DND-41 (cell line): ENCODE measurements around the gene ZNF506.
A peak's percentile ranks its signal among the peaks of the same experiment; 100 is the strongest.
"Not testable (repeated sequence)": the region's sequence is repeated elsewhere in the genome, so short reads cannot be mapped to it uniquely, and the experiment has no call there.

Source experiments
- ATAC-seq: fragments of 200-7000 bp; cut with Tn5 transposase; 3 replicates; pipeline ENCODE4 v1.9.1; 2021; ENCODE audit warnings: low read depth; ENCODE audit not compliant: insufficient read depth
- DNase-seq: peaks from one replicate; pipeline ENCODE4 v3.0.0-alpha.2; 2020
- H2AFZ ChIP-seq: 2 replicates; pipeline ENCODE4 v1.6.0; 2012; ENCODE audit warnings: low read depth, low read length
- H3K27ac ChIP-seq: 2 replicates; pipeline ENCODE4 v1.5.1; 2012; ENCODE audit warnings: low read length, inconsistent platforms
- H3K27me3 ChIP-seq: fragments of 200-600 bp; sonication (generic); 2 replicates; pipeline ENCODE4 v1.6.0; 2012; ENCODE audit warnings: low read length, mild to moderate bottlenecking, inconsistent platforms; ENCODE audit not compliant: insufficient read depth, poor library complexity
- H3K36me3 ChIP-seq: 2 replicates; pipeline ENCODE4 v1.5.1; 2012; ENCODE audit warnings: low read length, inconsistent platforms; ENCODE audit not compliant: insufficient read depth
- H3K4me1 ChIP-seq: 2 replicates; pipeline ENCODE4 v1.5.1; 2012; ENCODE audit warnings: mild to moderate bottlenecking, low read length; ENCODE audit not compliant: insufficient read depth
- H3K4me2 ChIP-seq: 2 replicates; pipeline ENCODE4 v1.6.0; 2012; ENCODE audit warnings: mild to moderate bottlenecking, moderate library complexity, low read length, inconsistent platforms; ENCODE audit not compliant: insufficient read depth
- H3K4me3 ChIP-seq, 2 experiments: fragments of 200-600 bp in 1 of 2; shearing (Covaris generic) in 1 of 2; 2 replicates each; pipeline ENCODE4 v1.5.1; 2012 to 2016; ENCODE audit warnings: inconsistent platforms in 2 of 2, low read length in 2 of 2, mild to moderate bottlenecking in 2 of 2, low read depth in 1 of 2, moderate library complexity in 1 of 2
- H3K79me2 ChIP-seq: 2 replicates; pipeline ENCODE4 v1.6.0; 2012; ENCODE audit warnings: low read length, inconsistent platforms; ENCODE audit not compliant: insufficient read depth
- H3K9ac ChIP-seq: 2 replicates; pipeline ENCODE4 v1.6.0; 2012; ENCODE audit warnings: low read depth, mild to moderate bottlenecking, inconsistent platforms, low read length, moderate library complexity
- H3K9me3 ChIP-seq: 2 replicates; pipeline ENCODE4 v1.5.1; 2012; ENCODE audit warnings: low read length, moderate library complexity, mild to moderate bottlenecking, inconsistent platforms; ENCODE audit not compliant: insufficient read depth, severe bottlenecking
- H4K20me1 ChIP-seq: 2 replicates; pipeline ENCODE4 v1.6.0; 2012; ENCODE audit warnings: low read length; ENCODE audit not compliant: insufficient read depth
- EZH2 ChIP-seq: IDR thresholded peaks from 3 replicates; pipeline ENCODE4 v1.6.1; 2012; ENCODE audit warnings: borderline replicate concordance, low read depth, mild to moderate bottlenecking, moderate library complexity, low read length, inconsistent platforms; ENCODE audit not compliant: severe bottlenecking
- TF ChIP-seq, protein P1 (sequence below): IDR thresholded peaks from 2 replicates; pipeline ENCODE4 v1.5.1; 2012; ENCODE audit warnings: borderline replicate concordance, low read length, moderate library complexity, mild to moderate bottlenecking; ENCODE audit not compliant: poor library complexity, severe bottlenecking; ENCODE audit errors: extremely low read depth

ZNF506 gene

DNA sequence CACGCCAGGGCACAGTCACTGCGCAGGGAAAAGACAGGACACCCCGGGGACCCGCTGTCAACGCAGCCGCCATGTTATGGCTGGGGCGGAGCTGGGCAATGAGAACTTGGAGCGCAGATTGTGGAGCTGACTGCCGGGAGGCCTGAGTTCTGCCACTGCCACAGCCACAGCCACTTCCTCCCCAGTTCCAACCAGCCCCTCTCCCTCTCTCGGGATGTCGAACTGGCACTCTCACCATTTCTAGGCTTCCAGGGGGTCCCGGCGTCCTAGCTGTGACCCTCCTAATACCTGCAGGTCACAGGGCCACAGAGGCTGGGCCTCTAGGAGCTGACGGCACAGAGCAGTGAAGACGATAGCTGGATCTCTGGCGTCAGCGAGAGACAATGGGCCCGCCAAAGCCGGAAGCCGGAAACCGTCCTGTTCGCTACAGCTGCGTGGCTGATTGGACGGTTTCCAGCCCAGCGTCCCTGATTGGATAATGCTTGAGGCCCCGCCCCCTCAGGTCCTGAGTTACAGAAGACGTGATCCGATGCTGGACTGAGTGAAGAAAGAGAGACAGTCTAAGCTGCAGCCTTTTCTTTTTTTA is at the start of gene ZNF506:
Gene ZNF506, minus strand, starts transcription at position 385 of the 586 bp plus-strand sequence. Its CDS starts 147 bp downstream, at position 238.
- Histone ChIP-seq H4K20me1 (peaks cover 10% of the 10 kb centered on the region; the same call in 1 of the 2 replicates), H3K27me3 (no peaks in the 10 kb centered on the region), H3K4me2 (peak within 1 kb of the TSS; percentile 78), H3K79me2 (peaks cover 50% of the 10 kb centered on the region), H3K36me3 (peaks cover 11% of the 10 kb centered on the region), H3K4me3 (peak within 1 kb of the TSS; percentile 66 to 84), H3K27ac (peak within 1 kb of the TSS; percentile 98), H3K4me1 (peaks cover 51% of the 10 kb centered on the region), H3K9ac (peak within 1 kb of the TSS; percentile 83), H3K9me3 (peaks cover 7% of the 10 kb centered on the region), H2AFZ (peak within 1 kb of the TSS; percentile 87)
- ATAC-seq (peak; percentile 85), DNase-seq (peak; percentile 98)
- no peak for TF ChIP-seq EZH2
- TF ChIP-seq, protein P1, sequence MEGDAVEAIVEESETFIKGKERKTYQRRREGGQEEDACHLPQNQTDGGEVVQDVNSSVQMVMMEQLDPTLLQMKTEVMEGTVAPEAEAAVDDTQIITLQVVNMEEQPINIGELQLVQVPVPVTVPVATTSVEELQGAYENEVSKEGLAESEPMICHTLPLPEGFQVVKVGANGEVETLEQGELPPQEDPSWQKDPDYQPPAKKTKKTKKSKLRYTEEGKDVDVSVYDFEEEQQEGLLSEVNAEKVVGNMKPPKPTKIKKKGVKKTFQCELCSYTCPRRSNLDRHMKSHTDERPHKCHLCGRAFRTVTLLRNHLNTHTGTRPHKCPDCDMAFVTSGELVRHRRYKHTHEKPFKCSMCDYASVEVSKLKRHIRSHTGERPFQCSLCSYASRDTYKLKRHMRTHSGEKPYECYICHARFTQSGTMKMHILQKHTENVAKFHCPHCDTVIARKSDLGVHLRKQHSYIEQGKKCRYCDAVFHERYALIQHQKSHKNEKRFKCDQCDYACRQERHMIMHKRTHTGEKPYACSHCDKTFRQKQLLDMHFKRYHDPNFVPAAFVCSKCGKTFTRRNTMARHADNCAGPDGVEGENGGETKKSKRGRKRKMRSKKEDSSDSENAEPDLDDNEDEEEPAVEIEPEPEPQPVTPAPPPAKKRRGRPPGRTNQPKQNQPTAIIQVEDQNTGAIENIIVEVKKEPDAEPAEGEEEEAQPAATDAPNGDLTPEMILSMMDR = no peak

DNA sequence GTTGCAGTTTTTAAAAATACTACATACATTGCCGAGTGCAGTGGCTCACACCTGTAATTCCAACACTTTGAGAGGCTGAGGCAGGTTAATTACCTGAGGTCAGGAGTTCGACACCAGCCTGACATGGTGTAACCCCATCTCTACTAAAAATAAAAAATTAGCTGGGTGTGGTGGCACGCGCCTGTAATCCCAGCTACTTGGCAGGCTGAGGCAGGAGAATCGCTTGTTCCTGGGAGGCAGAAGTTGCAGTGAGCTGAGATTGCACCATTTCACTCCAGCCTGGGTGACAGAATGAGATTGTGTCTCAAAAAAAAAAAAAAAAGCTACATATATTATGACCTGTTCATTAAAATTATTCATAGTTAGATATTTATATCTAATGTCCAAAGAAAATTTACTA is 48.5 kb upstream of the ZNF506 start:
- H3K36me3 ChIP-seq = peaks cover 50% of the 10 kb centered on the region
- peaks cover 15% of the 10 kb centered on the region for H3K9me3 ChIP-seq
- not testable (repeated sequence) for H2AFZ ChIP-seq, H3K27ac ChIP-seq, H3K27me3 ChIP-seq, H3K9ac ChIP-seq, H3K4me3 ChIP-seq, H4K20me1 ChIP-seq, ATAC-seq, DNase-seq
- peaks cover 93% of the 10 kb centered on the region for H3K79me2 ChIP-seq
- peak overlapping the region; percentile 28; the same call in 1 of the 2 replicates for H3K4me2 ChIP-seq
- peaks cover 36% of the 10 kb centered on the region for H3K4me1 ChIP-seq

DNA sequence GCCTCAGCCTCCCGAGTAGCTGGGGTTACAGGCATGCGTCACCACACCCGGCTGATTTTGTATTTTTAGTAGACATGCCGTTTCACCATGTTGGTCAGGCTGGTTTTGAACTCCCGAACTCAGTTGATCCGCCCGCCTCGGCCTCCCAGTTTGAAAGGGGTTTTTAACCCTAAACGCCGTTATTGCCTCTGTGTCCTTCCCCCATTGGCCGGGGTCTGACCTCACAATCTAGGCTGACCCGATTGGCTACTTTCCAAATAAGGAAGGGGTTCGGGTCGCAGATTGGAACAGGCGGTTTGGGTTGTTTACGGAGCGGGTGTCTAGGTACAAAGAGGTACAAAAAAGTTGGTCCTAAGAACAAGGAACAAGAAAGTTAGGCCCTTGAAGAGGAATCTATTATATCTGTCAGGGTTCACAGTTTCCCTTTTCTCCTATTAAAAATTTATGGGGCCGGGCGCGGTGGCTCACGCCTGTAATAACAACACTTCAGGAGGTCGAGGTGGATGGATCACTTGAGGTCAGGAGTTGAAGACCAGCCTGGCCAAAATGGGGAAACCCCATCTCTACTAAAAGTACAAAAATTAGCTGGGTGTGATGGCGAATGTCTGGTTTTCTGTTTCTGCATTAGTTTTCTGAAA is 45.2 kb upstream of the ZNF506 start:
- Histone ChIP-seq H3K9ac (peak overlapping the region; percentile 85), H2AFZ (peak overlapping the region; percentile 78), H3K36me3 (peaks cover 23% of the 10 kb centered on the region), H3K27me3 (no peaks in the 10 kb centered on the region), H3K4me3 (peak overlapping the region; percentile 59 to 78), H3K4me1 (peaks cover 36% of the 10 kb centered on the region), H3K4me2 (peak overlapping the region; percentile 82), H3K9me3 (peaks cover 6% of the 10 kb centered on the region), H3K79me2 (peaks cover 61% of the 10 kb centered on the region), H4K20me1 (peaks cover 3% of the 10 kb centered on the region; the same call in 1 of the 2 replicates), H3K27ac (peak overlapping the region; percentile 90)
- ATAC-seq (0 out of 3 replicates have a peak, but pooled peaks have one; percentile 12), DNase-seq (peak; percentile 69)
- no peak for TF ChIP-seq EZH2
- TF ChIP-seq, protein P1 = no peak
